Endodermal cell (in vitro differentiated cells): ENCODE results near the gene CEACAM1. TPM values are rescaled to one million over a fixed set of nuclear protein-coding genes. Genes with fewer than 3 reads are reported as not detected.

Experiments used
- DNase-seq: peaks from one replicate; pipeline ENCODE4 v3.0.0-alpha.2; 2017
- H3K27ac ChIP-seq: 2 replicates; pipeline ENCODE4 v1.5.1; 2013; ENCODE audit warnings: mild to moderate bottlenecking, low read depth, low read length, moderate library complexity
- H3K27me3 ChIP-seq: 2 replicates; pipeline ENCODE4 v1.6.1; 2013; ENCODE audit warnings: mild to moderate bottlenecking, low read length, moderate library complexity; ENCODE audit not compliant: insufficient read depth, control insufficient read depth, poor library complexity, severe bottlenecking
- H3K36me3 ChIP-seq: 2 replicates; pipeline ENCODE4 v1.7.0; 2013; ENCODE audit warnings: mild to moderate bottlenecking, low read length, moderate library complexity; ENCODE audit not compliant: control insufficient read depth, insufficient read depth
- H3K4me1 ChIP-seq: one replicate; pipeline ENCODE4 v1.7.0; 2013; ENCODE audit warnings: low read length; ENCODE audit not compliant: control insufficient read depth, insufficient read depth
- H3K4me3 ChIP-seq: 2 replicates; pipeline ENCODE4 v1.5.1; 2013; ENCODE audit warnings: mild to moderate bottlenecking, low read length, moderate library complexity
- H3K9ac ChIP-seq: 2 replicates; pipeline ENCODE4 v1.6.1; 2013; ENCODE audit warnings: mild to moderate bottlenecking, low read length, moderate library complexity; ENCODE audit not compliant: poor library complexity, severe bottlenecking; ENCODE audit errors: extremely low read depth
- H3K9me3 ChIP-seq: 2 replicates; pipeline ENCODE4 v1.6.1; 2013; ENCODE audit warnings: mild to moderate bottlenecking, low read length, moderate library complexity; ENCODE audit not compliant: control insufficient read depth
- H3K27ac Mint-ChIP-seq: 2 replicates; pipeline ENCODE4 v1.8.0; 2020; ENCODE audit warnings: mixed read lengths
- H3K27me3 Mint-ChIP-seq: 2 replicates; pipeline ENCODE4 v1.8.0; 2021; ENCODE audit warnings: mild to moderate bottlenecking, mixed read lengths; ENCODE audit not compliant: insufficient read depth
- H3K36me3 Mint-ChIP-seq: 2 replicates; pipeline ENCODE4 v1.8.0; 2020; ENCODE audit warnings: low read depth, mixed read lengths
- H3K4me1 Mint-ChIP-seq: 2 replicates; pipeline ENCODE4 v1.8.0; 2020; ENCODE audit warnings: mixed read lengths
- H3K4me3 Mint-ChIP-seq: 2 replicates; pipeline ENCODE4 v1.8.0; 2020; ENCODE audit warnings: mild to moderate bottlenecking, moderate library complexity, mixed read lengths
- H3K9me3 Mint-ChIP-seq: 2 replicates; pipeline ENCODE4 v1.8.0; 2020; ENCODE audit warnings: mild to moderate bottlenecking, mixed read lengths
- CTCF ChIP-seq: fragments of 200-600 bp; sonication (generic); conservative IDR thresholded peaks from 2 replicates; pipeline ENCODE4 v1.5.0; 2021; ENCODE audit warnings: antibody characterized with exemption, mild to moderate bottlenecking
- WGBS, 2 experiments: methylation state at CpG; one replicate each; pipeline versions ENCODE4 v1.1.5 to v1.1.7; 2013; ENCODE audit warnings: missing lambda C conversion rate in 2 of 2, mixed read lengths in 1 of 2; ENCODE audit not compliant: insufficient coverage in 1 of 2, insufficient read length in 1 of 2; 5-methylcytosine and 5-hydroxymethylcytosine counted together
- total RNA-seq, 2 donors: library from RNA; stranded (reverse); fragmentation: NEBNext Ultra II Directional in 1 of 2; extraction: Animal tissue kit (Norgen Biotek cat#: 25700) in 1 of 2; gene quantifications; 2 replicates in 1 of 2; 3 replicates in 1 of 2; pipeline ENCODE4 v1.2.1, GENCODE V29; 2021

The CEACAM1 gene
- total RNA-seq, 2 donors from 2014 or later = 1.0 to 1.5 TPM

GRCh38 chr19:42516771-42517170 is 11.5 kb downstream of the CEACAM1 start:
- no peak for TF ChIP-seq CTCF
- Mint-ChIP-seq H3K36me3 (peaks cover 2% of the 10 kb centered on the region), H3K4me1 (peaks cover 12% of the 10 kb centered on the region), H3K9me3 (peaks cover 3% of the 10 kb centered on the region), H3K4me3 (no peak overlapping the region), H3K27me3 (no peaks in the 10 kb centered on the region), H3K27ac (no peak overlapping the region)
- H3K9me3 ChIP-seq = peaks cover 4% of the 10 kb centered on the region
- 86% methylated on average over 2 of the region's 2 CpGs; no CpG with 5 or more reads in 1 of the 2 experiments for WGBS, 2 experiments
- no peaks in the 10 kb centered on the region for H3K4me1 ChIP-seq
- no peaks in the 10 kb centered on the region for H3K27me3 ChIP-seq
- H3K27ac ChIP-seq = no peak overlapping the region
- no peak for DNase-seq
- no peak overlapping the region for H3K4me3 ChIP-seq
- H3K36me3 ChIP-seq = no peaks in the 10 kb centered on the region
- H3K9ac ChIP-seq = no peak overlapping the region

GRCh38 chr19:42515241-42515832 is 12.9 kb downstream of the CEACAM1 start:
- Histone ChIP-seq H3K9me3 (peaks cover 4% of the 10 kb centered on the region), H3K27me3 (no peaks in the 10 kb centered on the region), H3K36me3 (no peaks in the 10 kb centered on the region), H3K4me1 (no peaks in the 10 kb centered on the region), H3K4me3 (no peak overlapping the region), H3K9ac (no peak overlapping the region), H3K27ac (no peak overlapping the region)
- no peak for DNase-seq
- H3K4me1 Mint-ChIP-seq = peaks cover 23% of the 10 kb centered on the region
- H3K27me3 Mint-ChIP-seq = no peaks in the 10 kb centered on the region
- peaks cover 3% of the 10 kb centered on the region for H3K9me3 Mint-ChIP-seq
- H3K36me3 Mint-ChIP-seq = peaks cover 2% of the 10 kb centered on the region
- H3K4me3 Mint-ChIP-seq = no peak overlapping the region
- no peak overlapping the region for H3K27ac Mint-ChIP-seq
- no peak for TF ChIP-seq CTCF
- 92 to 100% methylated on average over 3 to 6 of the region's 7 CpGs for WGBS, 2 experiments

- H3K36me3 ChIP-seq = no peaks in the 10 kb centered on the region
- 88 to 93% methylated on average over 1 of the region's 1 CpG for WGBS, 2 experiments
- no peaks in the 10 kb centered on the region for H3K27me3 Mint-ChIP-seq
- no peak overlapping the region for H3K27ac Mint-ChIP-seq
- H3K4me1 ChIP-seq = no peaks in the 10 kb centered on the region
- peaks cover 3% of the 10 kb centered on the region for H3K9me3 Mint-ChIP-seq
- H3K27ac ChIP-seq = no peak overlapping the region
- peaks cover 4% of the 10 kb centered on the region for H3K9me3 ChIP-seq
- DNase-seq = no peak
- no peaks in the 10 kb centered on the region for H3K27me3 ChIP-seq
- no peak overlapping the region for H3K4me3 ChIP-seq
- no peak overlapping the region for H3K4me3 Mint-ChIP-seq
- H3K9ac ChIP-seq = no peak overlapping the region
- peaks cover 2% of the 10 kb centered on the region for H3K36me3 Mint-ChIP-seq
- H3K4me1 Mint-ChIP-seq = peaks cover 23% of the 10 kb centered on the region
- no peak for TF ChIP-seq CTCF
Observed at GRCh38 chr19:42514449-42514848, 13.8 kb downstream of the CEACAM1 start.
